Measurements from ENCODE around the gene CUX1. TPM values are rescaled to one million over a fixed set of nuclear protein-coding genes. Genes with fewer than 3 reads are reported as not detected.

Gene CUX1
- total RNA-seq, 1 donor from 2014 or later, result 97.4 TPM

- intact Hi-C loops (cut with DNase I), result no loop called here
- no peak for DNase-seq
Observed at GRCh38 chr7:102075553-102076135, 258.2 kb downstream of the CUX1 start.

GRCh38 chr7:102077081-102077480, 259.7 kb downstream of the CUX1 start:
- DNase-seq (no peak), ATAC-seq (ENCODE audit: poor library complexity) (no peak)
- intact Hi-C loops (cut with DNase I), result no loop called here

More at GRCh38 chr7:102075553-102076135, 258.2 kb downstream of the CUX1 start:
- no peak for ATAC-seq (ENCODE audit: poor library complexity)

- ATAC-seq (ENCODE audit: poor library complexity) (peak; percentile 32), DNase-seq (no peak)
- intact Hi-C loops (cut with DNase I), result no loop called here
Observed at GRCh38 chr7:102079140-102080018, 262.0 kb downstream of the CUX1 start.

GRCh38 chr7:102080019-102080433, 262.6 kb downstream of the CUX1 start:
- intact Hi-C loops (cut with DNase I), result no loop called here
- DNase-seq, result no peak
- no peak for ATAC-seq (ENCODE audit: poor library complexity)

GRCh38 chr7:102080434-102081243, 263.2 kb downstream of the CUX1 start:
- intact Hi-C loops (cut with DNase I), result no loop called here
- no peak for DNase-seq
- peak; percentile 48 for ATAC-seq (ENCODE audit: poor library complexity)

- no peak for ATAC-seq (ENCODE audit: poor library complexity)
- DNase-seq, result no peak
- intact Hi-C loops (cut with DNase I), result no loop called here
Observed at GRCh38 chr7:102081244-102081627, 263.8 kb downstream of the CUX1 start.

GRCh38 chr7:102082693-102083368, 265.4 kb downstream of the CUX1 start:
- intact Hi-C loops (cut with DNase I), result no loop called here
- ATAC-seq (ENCODE audit: poor library complexity) (no peak), DNase-seq (no peak)

- DNase-seq, result no peak
- intact Hi-C loops (cut with DNase I), result no loop called here
- ATAC-seq (ENCODE audit: poor library complexity), result no peak
Observed at GRCh38 chr7:102085218-102085772, 267.9 kb downstream of the CUX1 start.

- intact Hi-C loops (cut with DNase I), result no loop called here
- DNase-seq, result no peak
- ATAC-seq (ENCODE audit: poor library complexity), result no peak
Observed at GRCh38 chr7:102089175-102090098, 272.0 kb downstream of the CUX1 start.

GRCh38 chr7:102093599-102094315, 276.3 kb downstream of the CUX1 start:
- ATAC-seq (ENCODE audit: poor library complexity), result no peak
- intact Hi-C loops (cut with DNase I), result no loop called here
- DNase-seq, result no peak

- intact Hi-C loops (cut with DNase I), result no loop called here
- no peak for DNase-seq
- ATAC-seq (ENCODE audit: poor library complexity), result no peak
Observed at GRCh38 chr7:102094316-102094650, 276.9 kb downstream of the CUX1 start.

GRCh38 chr7:102095321-102096011, 278.0 kb downstream of the CUX1 start:
- DNase-seq, result no peak
- intact Hi-C loops (cut with DNase I), result no loop called here
- ATAC-seq (ENCODE audit: poor library complexity), result no peak

GRCh38 chr7:102096012-102096332, 278.5 kb downstream of the CUX1 start:
- intact Hi-C loops (cut with DNase I), result no loop called here
- no peak for ATAC-seq (ENCODE audit: poor library complexity)
- DNase-seq, result no peak

- DNase-seq, result no peak
- ATAC-seq (ENCODE audit: poor library complexity), result no peak
- intact Hi-C loops (cut with DNase I), result no loop called here
Observed at GRCh38 chr7:102096706-102097427, 279.4 kb downstream of the CUX1 start.

- DNase-seq (no peak), ATAC-seq (ENCODE audit: poor library complexity) (no peak)
- intact Hi-C loops (cut with DNase I), result no loop called here
Observed at GRCh38 chr7:102097601-102098161, 280.3 kb downstream of the CUX1 start.

- intact Hi-C loops (cut with DNase I), result no loop called here
- DNase-seq (no peak), ATAC-seq (ENCODE audit: poor library complexity) (no peak)
Observed at GRCh38 chr7:102098986-102099385, 281.6 kb downstream of the CUX1 start.
